PC-9 (cell line): ENCODE data around the gene XPNPEP3.

ENCODE experiments used
- EZH2 ChIP-seq: fragments of 200-600 bp; sonication (generic); IDR thresholded peaks from 2 replicates; pipeline ENCODE4 v1.8.0; 2017; ENCODE audit warnings: antibody characterized with exemption, low read depth
- TF ChIP-seq, protein P1 (sequence below): fragments of 200-600 bp; sonication (generic); conservative IDR thresholded peaks from 2 replicates; pipeline ENCODE4 v1.6.1; 2017; ENCODE audit warnings: mixed run types, antibody characterized with exemption, mild to moderate bottlenecking, moderate library complexity

DNA sequence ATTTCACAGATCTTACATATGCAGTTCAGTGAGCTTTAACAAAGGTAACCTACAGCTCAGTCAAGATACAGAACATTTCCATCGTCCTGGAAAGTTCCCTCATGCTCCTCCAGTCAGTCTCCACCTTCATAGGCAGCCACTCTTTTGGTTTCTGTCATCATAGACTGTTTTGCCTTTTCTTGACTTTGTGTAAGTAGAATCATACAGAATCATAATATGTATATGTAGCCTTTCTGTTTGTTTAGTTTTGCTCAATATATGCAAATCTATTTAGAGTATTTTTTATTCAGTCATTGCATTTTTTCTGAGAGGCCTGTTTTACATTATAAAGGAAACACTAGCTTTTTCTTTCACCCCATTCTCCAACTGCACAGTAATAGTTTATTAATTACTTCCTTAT, 20.0 kb downstream of the XPNPEP3 start:
- TF ChIP-seq, protein P1, sequence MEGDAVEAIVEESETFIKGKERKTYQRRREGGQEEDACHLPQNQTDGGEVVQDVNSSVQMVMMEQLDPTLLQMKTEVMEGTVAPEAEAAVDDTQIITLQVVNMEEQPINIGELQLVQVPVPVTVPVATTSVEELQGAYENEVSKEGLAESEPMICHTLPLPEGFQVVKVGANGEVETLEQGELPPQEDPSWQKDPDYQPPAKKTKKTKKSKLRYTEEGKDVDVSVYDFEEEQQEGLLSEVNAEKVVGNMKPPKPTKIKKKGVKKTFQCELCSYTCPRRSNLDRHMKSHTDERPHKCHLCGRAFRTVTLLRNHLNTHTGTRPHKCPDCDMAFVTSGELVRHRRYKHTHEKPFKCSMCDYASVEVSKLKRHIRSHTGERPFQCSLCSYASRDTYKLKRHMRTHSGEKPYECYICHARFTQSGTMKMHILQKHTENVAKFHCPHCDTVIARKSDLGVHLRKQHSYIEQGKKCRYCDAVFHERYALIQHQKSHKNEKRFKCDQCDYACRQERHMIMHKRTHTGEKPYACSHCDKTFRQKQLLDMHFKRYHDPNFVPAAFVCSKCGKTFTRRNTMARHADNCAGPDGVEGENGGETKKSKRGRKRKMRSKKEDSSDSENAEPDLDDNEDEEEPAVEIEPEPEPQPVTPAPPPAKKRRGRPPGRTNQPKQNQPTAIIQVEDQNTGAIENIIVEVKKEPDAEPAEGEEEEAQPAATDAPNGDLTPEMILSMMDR: no peak
- TF ChIP-seq EZH2: no peak
